ENCODE results near the gene LRP1B. TPM values are rescaled to one million over a fixed set of nuclear protein-coding genes. Genes with fewer than 3 reads are reported as not detected.

Gene LRP1B
- polyA plus RNA-seq, 1 of the 3 experiments (the other 2 are of a cell fraction): 0.28 TPM

- Histone ChIP-seq H3K36me3 (replicated peaks in 1 of 2; ENCODE audit: control insufficient read depth in 1 of 2, insufficient read depth in 2 of 2, low read length in 1 of 2) (no peaks in the 10 kb centered on the region), H3K79me2 (ENCODE audit: insufficient read depth) (no peaks in the 10 kb centered on the region), H3K4me3 (ENCODE audit: low read depth in 2 of 2, low read length in 1 of 2) (no peak overlapping the region), H2AFZ (ENCODE audit: low read depth) (no peak overlapping the region), H3K9me3 (no peaks in the 10 kb centered on the region), H3K27ac (ENCODE audit: low read depth in 2 of 2, low read length in 1 of 2) (peak overlapping the region in 1 of 2 experiments; percentile 47; a peak in 1 of 4 replicates), H4K20me1 (ENCODE audit: insufficient read depth) (no peaks in the 10 kb centered on the region), H3K9me2 (no peaks in the 10 kb centered on the region), H3F3A (replicated peaks; ENCODE audit: insufficient read depth) (no peaks in the 10 kb centered on the region), H3K27me3 (ENCODE audit: insufficient read depth) (no peaks in the 10 kb centered on the region), H3K4me1 (ENCODE audit: control insufficient read depth in 1 of 2, insufficient read depth in 2 of 2, low read depth in 1 of 2, low read length in 1 of 2) (peaks cover 0 to 16% of the 10 kb centered on the region in 2 experiments; a peak in 2 of 4 replicates), H3K9ac (no peak overlapping the region), H3K4me2 (no peak overlapping the region)
- no peak for TF ChIP-seq ZBTB33 (IDR thresholded peaks at IDR 0.05; ENCODE audit: borderline replicate concordance, low read depth)
- no peak for TF ChIP-seq SIN3A (IDR thresholded peaks at IDR 0.05; ENCODE audit: borderline replicate concordance, low read depth, low read length)
- TF ChIP-seq YY1 (IDR thresholded peaks at IDR 0.05; ENCODE audit: low read depth): no peak
- TF ChIP-seq FOXM1 (IDR thresholded peaks at IDR 0.05; ENCODE audit: low read depth): no peak
- no peak for TF ChIP-seq CHD2 (IDR thresholded peaks at IDR 0.05; ENCODE audit: low read length, partially characterized antibody)
- no peak for TF ChIP-seq POLR2AphosphoS5 (IDR thresholded peaks at IDR 0.05; ENCODE audit: low read depth, low read length)
- TF ChIP-seq GATA2 (CRISPR knock-in tag; IDR thresholded peaks at IDR 0.05): no peak
- no peak for TF ChIP-seq USF1 (IDR thresholded peaks at IDR 0.05; ENCODE audit: borderline replicate concordance, low read depth)
- no peak for TF ChIP-seq FOXJ3 (CRISPR knock-in tag; IDR thresholded peaks at IDR 0.05)
- TF ChIP-seq IRF3 (IDR thresholded peaks at IDR 0.05; ENCODE audit: low read depth, low read length): no peak
- no peak for TF ChIP-seq EZH2phosphoT487 (IDR thresholded peaks at IDR 0.05; ENCODE audit: borderline replicate concordance, low read depth)
- no peak for TF ChIP-seq FOSL2 (IDR thresholded peaks at IDR 0.05; ENCODE audit: borderline replicate concordance, low read depth)
- no peak for TF ChIP-seq USF2 (IDR thresholded peaks at IDR 0.05; ENCODE audit: borderline replicate concordance, low read depth, low read length)
- no peak for TF ChIP-seq TCF12 (IDR thresholded peaks at IDR 0.05)
- TF ChIP-seq RXRA (IDR thresholded peaks at IDR 0.05; ENCODE audit: borderline replicate concordance, low read depth): no peak
- no peak for TF ChIP-seq TAF1 (IDR thresholded peaks at IDR 0.05; ENCODE audit: borderline replicate concordance, low read depth, low read length)
- no peak for TF ChIP-seq RFX5 (IDR thresholded peaks at IDR 0.05; ENCODE audit: low read length)
- no peak for TF ChIP-seq EP300 (IDR thresholded peaks at IDR 0.05; ENCODE audit: borderline replicate concordance in 1 of 2, low read depth in 1 of 2, low read length in 1 of 2)
- no peak for TF ChIP-seq TEAD4 (IDR thresholded peaks at IDR 0.05; ENCODE audit: borderline replicate concordance, insufficient read depth)
- CTCF ChIA-PET: no interaction called here
- POLR2A ChIA-PET: no interaction called here
- no peak for DNase-seq
- WGBS (ENCODE audit: low lambda C conversion rate): 70% methylated on average over 2 of the region's 2 CpGs
Observed at GRCh38 chr2:141932261-141932660, 198.6 kb downstream of the LRP1B start.
